Liver (tissue), 9 donors: Measurements from ENCODE around the gene LBH. TPM values are rescaled to one million over a fixed set of nuclear protein-coding genes. Genes with fewer than 3 reads are reported as not detected.

Experiments used
- DNase-seq: peaks from one replicate; pipeline ENCODE4 v3.0.0-alpha.2; 2017; ENCODE audit warnings: low spot score
- H3K27ac ChIP-seq, 2 donors: one replicate each; pipeline ENCODE4 v1.7.0; 2013; ENCODE audit warnings: inconsistent platforms in 2 of 2, low read length in 2 of 2, control low read depth in 1 of 2, low read depth in 1 of 2, mild to moderate bottlenecking in 1 of 2
- H3K27me3 ChIP-seq, 4 donors: one replicate each; pipeline versions ENCODE4 v1.6.1 to v1.7.0; 2013; ENCODE audit warnings: low read length in 3 of 4, inconsistent platforms in 1 of 4, mild to moderate bottlenecking in 1 of 4, moderate library complexity in 1 of 4; ENCODE audit not compliant: control insufficient read depth in 4 of 4, insufficient read depth in 4 of 4
- H3K36me3 ChIP-seq, 4 donors: one replicate each; pipeline versions ENCODE4 v1.6.1 to v1.7.0; 2013; ENCODE audit warnings: low read length in 3 of 4, mild to moderate bottlenecking in 3 of 4, low read depth in 1 of 4, moderate library complexity in 1 of 4; ENCODE audit not compliant: control insufficient read depth in 4 of 4, insufficient read depth in 3 of 4
- H3K4me1 ChIP-seq, 4 donors: one replicate each; pipeline versions ENCODE4 v1.6.1 to v1.7.0; 2013; ENCODE audit warnings: low read length in 3 of 4, mild to moderate bottlenecking in 3 of 4, moderate library complexity in 1 of 4; ENCODE audit not compliant: control insufficient read depth in 4 of 4, insufficient read depth in 4 of 4
- H3K4me3 ChIP-seq, 3 donors: one replicate each; pipeline versions ENCODE4 v1.6.1 to v1.7.0; 2013; ENCODE audit warnings: low read length in 3 of 3, control low read depth in 1 of 3, low read depth in 1 of 3, mild to moderate bottlenecking in 1 of 3
- H3K9ac ChIP-seq, 2 donors: one replicate each; pipeline ENCODE4 v1.7.0; 2013; ENCODE audit warnings: low read length in 2 of 2, mild to moderate bottlenecking in 2 of 2, moderate library complexity in 2 of 2, control low read depth in 1 of 2, low read depth in 1 of 2
- H3K9me3 ChIP-seq, 4 donors: one replicate each; pipeline versions ENCODE4 v1.6.1 to v1.7.0; 2013; ENCODE audit warnings: low read length in 3 of 4; ENCODE audit not compliant: control insufficient read depth in 4 of 4
- ATF3 ChIP-seq: IDR thresholded peaks from 2 replicates; pipeline ENCODE4 v1.6.1; 2016; ENCODE audit warnings: antibody characterized with exemption
- CTCF ChIP-seq: fragments of 150-350 bp; IDR thresholded peaks from 2 replicates; pipeline ENCODE4 v1.5.1; 2017; ENCODE audit warnings: improper control_type of control experiment, low read depth, low read length; ENCODE audit not compliant: missing input control
- FOXA1 ChIP-seq: IDR thresholded peaks from 2 replicates; pipeline ENCODE4 v1.6.1; 2016; ENCODE audit warnings: antibody characterized with exemption
- FOXA2 ChIP-seq: IDR thresholded peaks from 2 replicates; pipeline ENCODE4 v1.6.1; 2016; ENCODE audit warnings: antibody characterized with exemption
- HNF4A ChIP-seq, 2 donors: conservative IDR thresholded peaks; 2 replicates each; pipeline ENCODE4 v1.6.1; 2016; ENCODE audit warnings: antibody characterized with exemption in 2 of 2, mild to moderate bottlenecking in 2 of 2
- HNF4G ChIP-seq: IDR thresholded peaks from 2 replicates; pipeline ENCODE4 v1.6.1; 2016; ENCODE audit warnings: antibody characterized with exemption
- JUND ChIP-seq, 2 donors: IDR thresholded peaks; 2 replicates each; pipeline ENCODE4 v1.6.1; 2016; ENCODE audit warnings: antibody characterized with exemption in 2 of 2
- MAX ChIP-seq: IDR thresholded peaks from 2 replicates; pipeline ENCODE4 v1.6.1; 2016; ENCODE audit warnings: antibody characterized with exemption
- NR2F2 ChIP-seq: IDR thresholded peaks from 2 replicates; pipeline ENCODE4 v1.6.1; 2016; ENCODE audit warnings: antibody characterized with exemption
- RXRA ChIP-seq, 2 donors: IDR thresholded peaks; 2 replicates each; pipeline ENCODE4 v1.6.1; 2017 to 2018; ENCODE audit warnings: antibody characterized with exemption in 2 of 2, mild to moderate bottlenecking in 1 of 2
- SP1 ChIP-seq: IDR thresholded peaks from 2 replicates; pipeline ENCODE4 v1.6.1; 2018; ENCODE audit warnings: antibody characterized with exemption, mild to moderate bottlenecking
- TAF1 ChIP-seq: conservative IDR thresholded peaks from 2 replicates; pipeline ENCODE4 v1.6.1; 2016; ENCODE audit warnings: antibody characterized with exemption, mild to moderate bottlenecking
- ZBTB33 ChIP-seq: IDR thresholded peaks from 2 replicates; pipeline ENCODE4 v1.6.1; 2016; ENCODE audit warnings: antibody characterized with exemption
- WGBS: extraction: QIAGEN DNeasy Blood & Tissue Kit; methylation state at CpG from one replicate; pipeline ENCODE4 v1.1.7; 2013; 5-methylcytosine and 5-hydroxymethylcytosine counted together
- polyA plus RNA-seq, 2 donors: library from polyadenylated mRNA; stranded (reverse) in 1 of 2; unstranded in 1 of 2; fragments of 200-250 nt in 1 of 2; fragments of >200 nt in 1 of 2; fragmentation: Nextera tagmentation in 1 of 2; extraction: Ambion mirVana in 1 of 2; gene quantifications; one replicate each; pipeline versions ENCODE4 v1.2.1 to v1.2.3, GENCODE V29; 2013 to 2015
- total RNA-seq, 2 donors: library from RNA; depleted of rRNA; stranded (reverse); fragments of >200 nt; gene quantifications; one replicate each; pipeline ENCODE4 v1.2.3, GENCODE V29; 2014
- TF ChIP-seq, protein P1 (sequence below): IDR thresholded peaks from 2 replicates; pipeline ENCODE4 v1.6.1; 2016; ENCODE audit warnings: antibody characterized with exemption, mild to moderate bottlenecking
- donor health status: healthy.
- donor health status: healthy.
- donor health status: healthy.
- donor health status: healthy.
- donor health status: healthy.

LBH gene
- total and polyA plus RNA-seq, 4 donors, result 4.1 to 50.8 (median 9.1) TPM

DNA sequence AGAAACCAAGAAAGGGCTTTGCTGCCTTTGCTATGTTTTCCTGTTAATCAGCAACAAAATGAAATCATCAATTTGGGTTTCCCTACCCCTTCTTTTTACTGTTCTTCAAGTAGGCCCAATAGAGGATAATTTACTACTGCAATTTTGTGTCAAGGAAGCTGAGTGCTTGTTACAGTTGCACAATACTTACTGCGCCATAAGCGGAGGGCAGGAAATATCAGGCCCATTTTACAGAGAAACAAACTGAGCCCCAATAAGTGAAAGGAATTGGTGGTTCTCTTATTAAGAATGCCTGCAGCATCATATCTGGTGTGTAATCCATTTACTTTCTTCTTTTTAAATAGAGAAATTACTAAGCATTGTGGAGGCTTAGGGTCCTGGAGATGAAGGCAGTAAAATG is 9.3 kb upstream of the LBH start:
- no peak for TF ChIP-seq HNF4A (conservative IDR thresholded peaks at IDR 0.05)
- TF ChIP-seq TAF1, result no peak
- no peak for TF ChIP-seq FOXA1
- TF ChIP-seq NR2F2, result no peak
- TF ChIP-seq ATF3, result no peak
- no peak for TF ChIP-seq HNF4G
- no peak for TF ChIP-seq FOXA2
- TF ChIP-seq JUND (IDR thresholded peaks at IDR 0.05), result no peak
- TF ChIP-seq MAX, result no peak
- no peak overlapping the region for H3K4me3 ChIP-seq

DNA sequence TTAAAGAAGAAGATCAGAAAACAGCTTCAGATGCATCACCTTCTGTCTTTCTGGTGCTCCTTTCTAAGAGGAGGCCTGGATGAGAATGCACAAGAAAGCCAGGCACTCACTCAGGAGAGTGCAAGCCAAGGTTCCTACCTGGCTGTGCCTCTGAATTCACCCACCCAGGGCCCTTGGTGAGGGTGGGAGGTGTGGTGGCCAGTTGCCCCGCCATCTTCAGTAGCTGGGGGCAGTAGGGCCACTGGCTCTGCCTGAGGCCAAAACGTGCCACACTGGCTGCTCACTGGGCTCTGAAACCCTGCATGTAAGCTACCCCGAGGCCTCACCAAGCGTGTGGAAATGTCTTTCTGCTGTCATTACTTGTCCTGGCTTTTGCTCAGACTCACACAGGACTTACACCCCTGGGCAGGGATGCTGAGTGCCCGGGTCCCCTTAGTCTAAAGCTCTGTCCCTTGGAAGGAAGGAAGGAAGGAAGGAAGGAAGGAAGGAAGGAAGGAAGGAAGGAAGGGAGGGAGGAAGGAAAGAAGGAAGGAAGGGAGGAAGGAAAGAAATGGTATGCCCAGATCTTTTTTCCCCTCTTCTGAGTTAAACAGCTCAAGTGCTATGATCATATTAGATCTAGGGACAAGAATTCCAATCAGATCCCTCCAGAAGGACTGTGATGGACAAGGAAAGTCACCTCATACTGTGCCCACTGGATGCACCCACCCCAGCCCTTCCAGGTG is 8.5 kb upstream of the LBH start:
- Histone ChIP-seq H3K27ac (no peak overlapping the region), H3K4me3 (no peak overlapping the region), H3K9me3 (no peaks in the 10 kb centered on the region), H3K27me3 (peaks cover 0 to 2% (median 0%) of the 10 kb centered on the region in 4 donors), H3K4me1 (peaks cover 0 to 4% (median 0%) of the 10 kb centered on the region in 4 donors), H3K36me3 (no peaks in the 10 kb centered on the region), H3K9ac (no peak overlapping the region)
- TF ChIP-seq TAF1, result no peak
- no peak for TF ChIP-seq HNF4G
- TF ChIP-seq JUND (IDR thresholded peaks at IDR 0.05), result no peak
- TF ChIP-seq FOXA1, result no peak
- TF ChIP-seq, protein P1, sequence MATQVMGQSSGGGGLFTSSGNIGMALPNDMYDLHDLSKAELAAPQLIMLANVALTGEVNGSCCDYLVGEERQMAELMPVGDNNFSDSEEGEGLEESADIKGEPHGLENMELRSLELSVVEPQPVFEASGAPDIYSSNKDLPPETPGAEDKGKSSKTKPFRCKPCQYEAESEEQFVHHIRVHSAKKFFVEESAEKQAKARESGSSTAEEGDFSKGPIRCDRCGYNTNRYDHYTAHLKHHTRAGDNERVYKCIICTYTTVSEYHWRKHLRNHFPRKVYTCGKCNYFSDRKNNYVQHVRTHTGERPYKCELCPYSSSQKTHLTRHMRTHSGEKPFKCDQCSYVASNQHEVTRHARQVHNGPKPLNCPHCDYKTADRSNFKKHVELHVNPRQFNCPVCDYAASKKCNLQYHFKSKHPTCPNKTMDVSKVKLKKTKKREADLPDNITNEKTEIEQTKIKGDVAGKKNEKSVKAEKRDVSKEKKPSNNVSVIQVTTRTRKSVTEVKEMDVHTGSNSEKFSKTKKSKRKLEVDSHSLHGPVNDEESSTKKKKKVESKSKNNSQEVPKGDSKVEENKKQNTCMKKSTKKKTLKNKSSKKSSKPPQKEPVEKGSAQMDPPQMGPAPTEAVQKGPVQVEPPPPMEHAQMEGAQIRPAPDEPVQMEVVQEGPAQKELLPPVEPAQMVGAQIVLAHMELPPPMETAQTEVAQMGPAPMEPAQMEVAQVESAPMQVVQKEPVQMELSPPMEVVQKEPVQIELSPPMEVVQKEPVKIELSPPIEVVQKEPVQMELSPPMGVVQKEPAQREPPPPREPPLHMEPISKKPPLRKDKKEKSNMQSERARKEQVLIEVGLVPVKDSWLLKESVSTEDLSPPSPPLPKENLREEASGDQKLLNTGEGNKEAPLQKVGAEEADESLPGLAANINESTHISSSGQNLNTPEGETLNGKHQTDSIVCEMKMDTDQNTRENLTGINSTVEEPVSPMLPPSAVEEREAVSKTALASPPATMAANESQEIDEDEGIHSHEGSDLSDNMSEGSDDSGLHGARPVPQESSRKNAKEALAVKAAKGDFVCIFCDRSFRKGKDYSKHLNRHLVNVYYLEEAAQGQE, result no peak
- no peak for TF ChIP-seq HNF4A (conservative IDR thresholded peaks at IDR 0.05)
- no peak for TF ChIP-seq MAX
- TF ChIP-seq CTCF, result no peak
- no peak for TF ChIP-seq FOXA2
- no peak for TF ChIP-seq SP1
- TF ChIP-seq ATF3, result no peak
- TF ChIP-seq RXRA (IDR thresholded peaks at IDR 0.05), result no peak
- no peak for TF ChIP-seq ZBTB33
- no peak for TF ChIP-seq NR2F2
- no peak for DNase-seq
- 87% methylated on average over 5 of the region's 5 CpGs for WGBS

More for the DNA sequence above, 9.3 kb upstream of the LBH start:
- Histone ChIP-seq H3K4me1 (peaks cover 0 to 4% (median 0%) of the 10 kb centered on the region in 4 donors), H3K27ac (no peak overlapping the region), H3K9me3 (no peaks in the 10 kb centered on the region), H3K36me3 (no peaks in the 10 kb centered on the region), H3K27me3 (no peaks in the 10 kb centered on the region), H3K9ac (no peak overlapping the region)
- 91% methylated on average over 2 of the region's 2 CpGs for WGBS
- no peak for DNase-seq
